Hepatocyte (in vitro differentiated cells): ENCODE measurements around the gene DAB2IP.

ENCODE experiments used
- EZH2 ChIP-seq: fragments of 200-600 bp; sonication (generic); IDR thresholded peaks from 2 replicates; pipeline ENCODE4 v1.6.1; 2016; ENCODE audit warnings: antibody characterized with exemption, mild to moderate bottlenecking, borderline replicate concordance
- TF ChIP-seq, protein P1 (sequence below): fragments of 200-600 bp; sonication (generic); IDR thresholded peaks from 2 replicates; pipeline ENCODE4 v1.5.1; 2016; ENCODE audit warnings: antibody characterized with exemption, mild to moderate bottlenecking; ENCODE audit not compliant: poor library complexity

DNA sequence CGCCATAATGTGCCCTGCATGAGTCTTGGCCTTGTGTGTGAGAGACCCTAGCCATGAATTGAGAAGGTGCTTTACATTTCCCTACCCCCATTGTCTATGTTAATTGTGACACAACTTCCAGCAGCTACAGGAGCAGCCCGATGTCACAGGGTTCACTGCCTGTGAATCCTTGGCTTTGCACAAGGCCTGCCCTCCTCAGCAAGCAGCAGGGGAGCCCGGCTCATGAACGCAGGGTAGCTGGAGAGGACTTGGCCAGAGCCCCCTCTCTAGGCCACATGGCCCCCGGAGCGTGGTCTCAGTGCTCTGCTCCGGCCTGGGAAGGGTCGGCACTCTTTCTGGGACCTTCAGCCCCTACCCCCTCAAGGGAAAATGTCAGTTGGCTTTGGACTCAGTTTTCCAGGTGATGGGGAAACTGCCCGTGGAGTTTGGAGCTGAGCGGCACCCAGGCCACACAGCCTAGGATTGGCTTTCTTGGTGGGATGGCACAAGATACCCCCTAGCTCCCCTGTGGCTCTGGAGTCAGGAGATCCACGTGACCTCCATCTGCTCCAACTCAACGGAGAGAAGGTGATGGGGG, 160.8 kb downstream of the DAB2IP start:
- TF ChIP-seq, protein P1, sequence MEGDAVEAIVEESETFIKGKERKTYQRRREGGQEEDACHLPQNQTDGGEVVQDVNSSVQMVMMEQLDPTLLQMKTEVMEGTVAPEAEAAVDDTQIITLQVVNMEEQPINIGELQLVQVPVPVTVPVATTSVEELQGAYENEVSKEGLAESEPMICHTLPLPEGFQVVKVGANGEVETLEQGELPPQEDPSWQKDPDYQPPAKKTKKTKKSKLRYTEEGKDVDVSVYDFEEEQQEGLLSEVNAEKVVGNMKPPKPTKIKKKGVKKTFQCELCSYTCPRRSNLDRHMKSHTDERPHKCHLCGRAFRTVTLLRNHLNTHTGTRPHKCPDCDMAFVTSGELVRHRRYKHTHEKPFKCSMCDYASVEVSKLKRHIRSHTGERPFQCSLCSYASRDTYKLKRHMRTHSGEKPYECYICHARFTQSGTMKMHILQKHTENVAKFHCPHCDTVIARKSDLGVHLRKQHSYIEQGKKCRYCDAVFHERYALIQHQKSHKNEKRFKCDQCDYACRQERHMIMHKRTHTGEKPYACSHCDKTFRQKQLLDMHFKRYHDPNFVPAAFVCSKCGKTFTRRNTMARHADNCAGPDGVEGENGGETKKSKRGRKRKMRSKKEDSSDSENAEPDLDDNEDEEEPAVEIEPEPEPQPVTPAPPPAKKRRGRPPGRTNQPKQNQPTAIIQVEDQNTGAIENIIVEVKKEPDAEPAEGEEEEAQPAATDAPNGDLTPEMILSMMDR: no peak
- no peak for TF ChIP-seq EZH2
